ENCODE measurements around the gene SNTG2. TPM values are rescaled to one million over a fixed set of nuclear protein-coding genes. Genes with fewer than 3 reads are reported as not detected.

Gene SNTG2
- total RNA-seq, 2 experiments from 2014 or later, result 0.25 to 0.57 TPM

DNA sequence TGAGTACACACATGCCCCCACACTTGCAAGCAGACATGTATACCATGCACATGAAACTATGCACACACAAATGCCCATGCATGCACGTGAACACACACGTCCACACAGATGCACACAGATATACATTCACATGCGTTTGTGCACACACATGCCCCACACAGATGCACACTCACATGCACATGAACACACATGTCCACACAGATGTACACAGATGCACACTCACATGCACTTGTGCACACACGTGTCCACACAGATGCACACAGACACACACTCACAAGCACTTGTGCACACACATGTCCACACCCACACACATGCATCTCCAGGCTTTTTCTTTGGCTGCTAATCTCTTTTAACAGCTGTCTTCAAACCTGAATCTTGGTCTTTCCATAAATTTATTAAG, 31.1 kb downstream of the SNTG2 start:
- Mint-ChIP-seq H3K36me3 (ENCODE audit: low read depth) (no peaks in the 10 kb centered on the region), H3K27me3 (peaks cover 21% of the 10 kb centered on the region), H3K4me3 (no peak overlapping the region), H3K9me3 (ENCODE audit: low read depth) (no peaks in the 10 kb centered on the region), H3K4me1 (peaks cover 2% of the 10 kb centered on the region), H3K27ac (no peak overlapping the region)
- intact Hi-C loops (cut with DNase I, micrococcal nuclease), result no loop called here
- ChIA-PET CTCF (no interaction called here), POLR2A (no interaction called here)
- no peak for DNase-seq
- ATAC-seq, result no peak

DNA sequence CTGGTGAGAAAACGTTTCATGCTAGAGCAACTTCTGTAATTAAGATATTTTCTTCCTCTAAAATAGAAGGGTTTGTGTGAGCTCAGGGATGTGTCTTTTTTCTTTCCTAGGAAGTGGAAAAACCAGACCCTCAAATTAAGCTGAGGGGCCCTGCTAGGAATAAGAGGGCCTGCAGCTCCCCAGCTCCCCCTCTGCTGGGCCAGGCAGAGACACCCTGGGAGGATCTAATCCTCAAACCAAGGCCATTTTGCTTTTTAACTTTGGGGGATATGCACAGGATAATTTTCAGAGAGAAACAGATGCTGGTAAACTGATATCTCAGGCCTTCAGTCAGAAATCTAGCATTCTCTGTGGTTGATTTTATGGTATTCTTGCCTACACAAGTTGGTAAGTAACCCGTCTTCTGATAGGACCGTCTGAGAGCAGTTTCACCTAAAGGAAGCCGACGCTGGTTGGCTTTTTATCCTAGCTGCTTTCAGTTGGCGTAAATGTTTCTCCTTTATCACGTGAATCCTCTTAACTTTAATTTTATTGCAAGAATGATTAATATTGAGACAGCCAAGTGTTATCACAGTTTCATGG, 34.8 kb downstream of the SNTG2 start:
- no peak overlapping the region for H3K27ac Mint-ChIP-seq
- ChIA-PET POLR2A (no interaction called here), CTCF (interaction anchor here (0.6 to 0.8 kb wide), 4 partner anchors 187 to 782 kb away, joined by 3 read pairs; no protein-coding TSS in a partner anchor)
- no peaks in the 10 kb centered on the region for H3K9me3 Mint-ChIP-seq (ENCODE audit: low read depth)
- no peaks in the 10 kb centered on the region for H3K36me3 Mint-ChIP-seq (ENCODE audit: low read depth)
- intact Hi-C loops (cut with DNase I, micrococcal nuclease), result no loop called here
- H3K4me1 Mint-ChIP-seq, result peaks cover 2% of the 10 kb centered on the region
- ATAC-seq, result no peak
- peaks cover 15% of the 10 kb centered on the region for H3K27me3 Mint-ChIP-seq
- H3K4me3 Mint-ChIP-seq, result no peak overlapping the region
- DNase-seq, result no peak

DNA sequence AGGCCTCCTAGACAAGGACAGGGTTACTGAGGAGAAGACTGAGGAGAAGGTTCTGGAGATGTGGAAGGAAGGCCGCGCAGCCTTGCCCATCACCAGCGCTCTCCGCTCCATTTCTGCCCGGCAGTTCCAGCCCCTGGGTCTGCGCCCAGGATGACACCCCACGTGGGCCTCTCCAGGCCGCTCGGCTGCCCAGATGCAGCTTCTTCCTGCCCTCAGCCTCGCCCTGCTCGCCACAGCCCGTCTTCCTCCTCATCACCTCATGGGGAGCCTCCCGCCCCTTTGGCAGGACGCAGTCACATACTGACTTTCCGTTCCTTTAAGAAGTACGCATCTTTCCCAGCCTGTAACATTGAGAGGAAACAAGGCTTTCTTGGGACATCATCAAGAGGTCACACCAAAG, 37.1 kb downstream of the SNTG2 start:
- ChIA-PET POLR2A (no interaction called here), CTCF (no interaction called here)
- H3K9me3 Mint-ChIP-seq (ENCODE audit: low read depth), result no peaks in the 10 kb centered on the region
- no peak for ATAC-seq
- no peak overlapping the region for H3K4me3 Mint-ChIP-seq
- peaks cover 12% of the 10 kb centered on the region for H3K27me3 Mint-ChIP-seq
- no peak overlapping the region for H3K27ac Mint-ChIP-seq
- peaks cover 2% of the 10 kb centered on the region for H3K4me1 Mint-ChIP-seq
- no peak for DNase-seq
- H3K36me3 Mint-ChIP-seq (ENCODE audit: low read depth), result no peaks in the 10 kb centered on the region
- intact Hi-C loops (cut with DNase I, micrococcal nuclease), result no loop called here

DNA sequence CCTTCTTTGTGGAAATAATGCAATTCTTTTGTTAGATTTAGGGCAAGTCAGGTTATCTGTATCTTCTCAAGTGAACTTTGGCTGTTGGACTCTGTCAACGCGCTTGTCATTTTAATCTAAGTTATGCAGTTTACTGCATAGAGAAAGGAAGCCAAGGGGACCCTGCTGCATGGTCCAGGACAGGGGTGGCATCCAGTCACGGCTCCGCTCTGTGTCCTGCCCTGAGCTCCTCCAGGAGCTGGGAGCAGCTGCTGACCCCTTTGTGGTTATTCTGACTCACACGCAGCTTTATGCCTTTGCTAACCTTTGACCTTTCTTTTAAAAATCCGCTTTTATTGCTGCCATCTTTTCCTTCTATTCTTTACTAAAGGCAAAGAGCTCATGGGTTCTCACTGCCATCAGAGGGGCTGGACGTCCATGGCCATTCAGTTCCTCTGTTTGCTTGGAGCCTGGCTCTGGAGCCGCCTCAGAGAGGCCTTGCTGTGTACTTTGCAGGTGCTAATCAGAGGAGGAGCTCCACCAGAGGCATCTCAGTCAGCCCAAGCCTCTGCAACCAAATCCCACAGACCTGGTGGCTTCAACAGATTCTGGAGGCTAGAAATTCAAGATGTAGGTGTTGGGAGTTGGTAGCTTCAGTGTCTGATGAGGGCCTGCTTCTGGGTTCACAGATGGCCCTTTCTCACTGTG, 39.3 kb downstream of the SNTG2 start:
- no peaks in the 10 kb centered on the region for H3K9me3 Mint-ChIP-seq (ENCODE audit: low read depth)
- no peaks in the 10 kb centered on the region for H3K27me3 Mint-ChIP-seq

DNA sequence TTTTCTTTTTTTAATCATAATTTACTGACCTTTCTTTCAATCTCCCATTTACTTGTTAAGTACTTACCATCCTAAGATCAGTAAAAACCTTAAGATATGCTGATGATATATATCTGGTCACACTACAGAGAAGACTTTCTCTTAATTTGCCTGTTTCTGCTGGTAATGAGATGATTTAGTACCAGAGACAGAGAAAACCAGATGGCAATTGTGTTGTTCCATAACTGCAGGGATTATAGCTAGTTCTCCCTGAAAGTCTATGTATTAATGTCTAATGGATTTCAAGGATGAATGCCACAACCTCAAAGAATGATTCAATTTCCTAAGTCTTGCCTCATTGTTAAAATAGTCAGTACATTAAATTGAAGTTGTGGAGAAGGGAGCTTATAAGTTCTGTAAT, 40.3 kb downstream of the SNTG2 start:
- H3K9me3 Mint-ChIP-seq (ENCODE audit: low read depth), result no peaks in the 10 kb centered on the region
- H3K36me3 Mint-ChIP-seq (ENCODE audit: low read depth), result no peaks in the 10 kb centered on the region
- CTCF ChIA-PET, result no interaction called here
- no peak for DNase-seq
- POLR2A ChIA-PET, result no interaction called here
- no peaks in the 10 kb centered on the region for H3K4me1 Mint-ChIP-seq
- no peak for ATAC-seq
- H3K4me3 Mint-ChIP-seq, result no peak overlapping the region
- H3K27me3 Mint-ChIP-seq, result peaks cover 2% of the 10 kb centered on the region
- intact Hi-C loops (cut with DNase I, micrococcal nuclease), result no loop called here
- H3K27ac Mint-ChIP-seq, result no peak overlapping the region

More for the DNA sequence above, 39.3 kb downstream of the SNTG2 start:
- no peaks in the 10 kb centered on the region for H3K36me3 Mint-ChIP-seq (ENCODE audit: low read depth)
- ChIA-PET POLR2A (no interaction called here), CTCF (no interaction called here)
- H3K4me1 Mint-ChIP-seq, result peaks cover 2% of the 10 kb centered on the region
- no peak overlapping the region for H3K4me3 Mint-ChIP-seq
- ATAC-seq (no peak), DNase-seq (no peak)
- intact Hi-C loops (cut with DNase I, micrococcal nuclease), result no loop called here
- no peak overlapping the region for H3K27ac Mint-ChIP-seq

DNA sequence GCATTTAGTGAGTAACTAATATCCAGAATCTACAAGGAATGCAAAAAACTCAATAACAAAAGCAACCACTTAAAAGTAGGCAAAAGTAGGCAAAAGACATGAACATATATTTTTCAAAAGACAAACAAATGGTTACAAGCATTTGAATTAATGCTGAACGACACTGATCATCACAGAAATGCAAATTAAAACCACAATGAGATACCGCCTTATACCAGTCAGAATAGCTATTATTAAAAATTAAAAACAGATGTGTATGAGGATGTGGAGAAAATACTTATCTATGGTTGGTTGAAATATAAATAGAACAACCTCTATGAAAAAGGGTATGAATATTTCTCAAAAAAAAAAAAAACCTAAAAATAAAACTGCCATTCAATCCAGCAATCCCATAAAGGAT, 51.7 kb downstream of the SNTG2 start:
- intact Hi-C loops (cut with DNase I, micrococcal nuclease), result no loop called here
- no peak overlapping the region for H3K27ac Mint-ChIP-seq
- no peaks in the 10 kb centered on the region for H3K4me1 Mint-ChIP-seq
- DNase-seq (no peak), ATAC-seq (no peak)
- ChIA-PET POLR2A (no interaction called here), CTCF (no interaction called here)
- H3K27me3 Mint-ChIP-seq, result peaks cover 17% of the 10 kb centered on the region
- H3K4me3 Mint-ChIP-seq, result no peak overlapping the region
- H3K36me3 Mint-ChIP-seq (ENCODE audit: low read depth), result peaks cover 2% of the 10 kb centered on the region
- H3K9me3 Mint-ChIP-seq (ENCODE audit: low read depth), result peaks cover 7% of the 10 kb centered on the region

DNA sequence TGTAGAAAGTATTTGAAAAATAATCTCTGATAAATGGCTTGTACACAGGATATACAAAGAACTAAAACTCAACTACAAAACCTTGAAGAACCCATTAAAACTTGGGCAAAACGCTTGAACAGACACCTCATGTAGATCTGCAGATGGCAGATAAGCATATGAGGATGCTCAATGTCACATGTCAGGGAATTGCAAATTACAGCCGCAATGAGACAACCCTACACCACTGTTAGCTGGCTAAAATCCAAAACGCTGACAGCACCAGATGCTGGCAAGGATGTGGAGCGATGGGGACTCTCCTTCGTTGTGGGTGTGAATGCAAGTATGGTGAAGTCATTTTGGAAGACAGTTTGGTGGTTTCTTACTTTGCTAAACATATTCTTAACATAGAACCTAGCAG, 53.7 kb downstream of the SNTG2 start:
- ATAC-seq (no peak), DNase-seq (no peak)
- CTCF ChIA-PET, result no interaction called here
- peaks cover 7% of the 10 kb centered on the region for H3K27me3 Mint-ChIP-seq
- POLR2A ChIA-PET, result no interaction called here
- intact Hi-C loops (cut with DNase I, micrococcal nuclease), result no loop called here
- H3K9me3 Mint-ChIP-seq (ENCODE audit: low read depth), result no peaks in the 10 kb centered on the region
- no peak overlapping the region for H3K27ac Mint-ChIP-seq
- no peaks in the 10 kb centered on the region for H3K36me3 Mint-ChIP-seq (ENCODE audit: low read depth)
- no peaks in the 10 kb centered on the region for H3K4me1 Mint-ChIP-seq
- H3K4me3 Mint-ChIP-seq, result no peak overlapping the region

DNA sequence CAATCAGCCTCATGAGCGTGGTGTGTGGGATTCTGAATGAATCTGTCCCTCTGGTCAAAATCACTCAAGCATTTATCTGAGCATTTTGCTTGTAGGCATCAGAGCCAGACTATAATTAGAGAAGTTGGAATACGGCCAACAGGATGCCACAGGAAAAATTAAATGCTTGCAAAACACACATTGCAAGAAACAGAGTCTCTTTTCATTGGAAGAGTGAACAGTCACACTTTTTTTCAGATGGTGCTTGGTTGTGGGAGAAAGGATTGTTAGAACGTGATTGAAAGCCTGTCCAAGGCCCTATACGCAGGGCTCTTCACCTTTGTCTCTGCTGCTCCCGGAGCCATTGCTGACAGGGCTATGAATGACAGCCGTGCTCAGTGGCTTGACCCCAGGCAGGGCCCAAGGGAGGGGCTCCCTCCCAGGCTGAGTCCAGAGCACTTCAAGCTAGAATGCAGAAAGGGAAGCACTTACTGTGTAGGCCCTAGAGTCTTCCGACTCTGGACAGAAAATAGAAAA, 59.8 kb downstream of the SNTG2 start:
- Mint-ChIP-seq H3K27ac (no peak overlapping the region), H3K4me1 (no peaks in the 10 kb centered on the region), H3K36me3 (ENCODE audit: low read depth) (no peaks in the 10 kb centered on the region), H3K9me3 (ENCODE audit: low read depth) (no peaks in the 10 kb centered on the region), H3K4me3 (no peak overlapping the region), H3K27me3 (peaks cover 14% of the 10 kb centered on the region)
- POLR2A ChIA-PET, result no interaction called here
- ATAC-seq (no peak), DNase-seq (no peak)
- CTCF ChIA-PET, result no interaction called here
- intact Hi-C loops (cut with DNase I, micrococcal nuclease), result no loop called here

DNA sequence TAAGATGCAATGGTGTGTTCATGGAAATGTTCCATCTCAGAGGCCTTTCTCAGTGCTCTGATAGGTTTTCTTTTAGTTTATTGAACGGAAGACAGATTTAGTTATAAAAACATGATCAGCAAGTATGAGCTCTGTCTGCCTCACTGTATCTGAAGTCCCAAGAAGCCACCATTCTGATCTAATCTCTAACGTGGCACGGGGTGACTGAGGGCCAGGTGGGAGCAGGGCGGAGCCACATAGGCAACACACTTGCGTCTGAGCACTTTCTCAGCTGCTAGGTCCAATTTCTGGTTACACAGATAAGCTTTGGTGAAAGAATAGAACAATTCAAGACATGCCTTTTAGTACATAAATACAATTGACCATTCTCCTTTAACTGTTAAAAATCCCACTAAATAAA, 60.4 kb downstream of the SNTG2 start:
- intact Hi-C loops (cut with DNase I, micrococcal nuclease), result no loop called here

DNA sequence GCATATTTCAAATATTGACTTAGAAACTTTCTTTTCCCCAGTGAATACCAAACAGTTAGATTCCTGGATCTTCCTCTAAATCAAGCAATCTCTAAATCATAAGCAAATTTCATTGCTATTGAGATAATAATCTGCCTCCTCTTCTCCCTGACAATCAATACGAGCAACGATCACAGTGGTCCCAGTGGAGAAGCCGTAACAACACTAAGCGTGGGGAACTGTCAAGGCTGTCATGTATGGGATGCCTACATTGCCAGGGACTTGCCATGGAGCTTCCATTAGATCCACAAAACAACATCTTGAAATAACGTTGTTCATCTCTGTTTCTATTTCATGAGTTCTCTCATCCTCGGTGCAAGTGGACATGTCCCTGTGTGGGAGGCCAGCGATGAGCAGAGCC, 61.3 kb downstream of the SNTG2 start:
- no peak overlapping the region for H3K27ac Mint-ChIP-seq
- POLR2A ChIA-PET, result no interaction called here
- H3K4me1 Mint-ChIP-seq, result no peaks in the 10 kb centered on the region
- no peak overlapping the region for H3K4me3 Mint-ChIP-seq
- H3K9me3 Mint-ChIP-seq (ENCODE audit: low read depth), result no peaks in the 10 kb centered on the region
- DNase-seq (no peak), ATAC-seq (no peak)
- H3K27me3 Mint-ChIP-seq, result peaks cover 14% of the 10 kb centered on the region
- CTCF ChIA-PET, result no interaction called here
- intact Hi-C loops (cut with DNase I, micrococcal nuclease), result no loop called here
- no peaks in the 10 kb centered on the region for H3K36me3 Mint-ChIP-seq (ENCODE audit: low read depth)

More for the DNA sequence above, 60.4 kb downstream of the SNTG2 start:
- POLR2A ChIA-PET, result no interaction called here
- H3K4me1 Mint-ChIP-seq, result no peaks in the 10 kb centered on the region
- no peaks in the 10 kb centered on the region for H3K9me3 Mint-ChIP-seq (ENCODE audit: low read depth)
- ATAC-seq, result no peak
- CTCF ChIA-PET, result no interaction called here
- H3K27me3 Mint-ChIP-seq, result peaks cover 14% of the 10 kb centered on the region
- H3K4me3 Mint-ChIP-seq, result no peak overlapping the region
- no peak overlapping the region for H3K27ac Mint-ChIP-seq
- H3K36me3 Mint-ChIP-seq (ENCODE audit: low read depth), result no peaks in the 10 kb centered on the region
- DNase-seq, result no peak

DNA sequence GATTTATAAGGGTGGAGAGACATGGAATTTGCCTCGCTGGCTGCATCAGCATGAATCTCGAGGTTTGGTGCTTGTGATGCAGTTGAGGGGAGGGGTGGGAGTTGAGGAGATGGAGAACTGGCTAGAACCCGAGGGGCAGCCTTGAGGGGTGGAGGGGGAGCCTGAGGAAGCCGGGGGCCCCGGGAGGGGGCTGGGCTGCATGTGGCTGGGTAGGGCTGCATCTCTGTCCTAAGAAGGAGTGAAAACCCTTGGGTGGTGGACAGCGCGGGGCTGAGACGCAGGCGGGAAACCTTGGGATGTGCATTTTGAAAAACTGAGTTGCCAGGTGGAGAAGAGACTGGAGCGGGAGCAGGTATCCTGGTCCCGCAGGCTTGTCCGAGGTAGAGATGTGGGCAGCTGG, 64.2 kb downstream of the SNTG2 start:
- no peak for DNase-seq
- ATAC-seq, result no peak
- Mint-ChIP-seq H3K4me1 (no peaks in the 10 kb centered on the region), H3K27ac (no peak overlapping the region), H3K4me3 (no peak overlapping the region), H3K36me3 (ENCODE audit: low read depth) (no peaks in the 10 kb centered on the region), H3K9me3 (ENCODE audit: low read depth) (no peaks in the 10 kb centered on the region), H3K27me3 (peaks cover 10% of the 10 kb centered on the region)
- intact Hi-C loops (cut with DNase I, micrococcal nuclease), result loop anchor here in 1 of 2 experiments (1.0 kb wide), 1 partner anchor 8 kb away; no protein-coding TSS in a partner anchor
- ChIA-PET CTCF (no interaction called here), POLR2A (no interaction called here)

DNA sequence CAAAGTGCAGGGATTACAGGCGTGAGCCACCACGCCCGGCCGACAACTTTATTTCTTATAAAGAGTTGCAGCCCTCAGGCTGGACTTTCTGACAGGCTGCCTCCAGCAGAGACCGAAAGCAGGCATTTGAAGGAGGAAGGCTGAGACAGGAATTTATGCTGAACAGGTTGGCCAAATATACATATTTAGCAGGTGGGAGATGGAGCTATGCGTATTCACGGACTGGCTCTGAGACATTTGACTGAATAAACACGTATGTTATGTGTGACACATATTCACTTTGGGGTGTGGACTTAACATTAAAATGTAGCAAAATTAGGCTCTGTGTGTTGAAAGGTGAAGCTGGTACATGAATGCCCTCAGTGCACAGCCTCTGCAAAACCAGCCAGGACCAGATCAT, 65.9 kb downstream of the SNTG2 start:
- Mint-ChIP-seq H3K27me3 (peaks cover 6% of the 10 kb centered on the region), H3K9me3 (ENCODE audit: low read depth) (no peaks in the 10 kb centered on the region), H3K27ac (no peak overlapping the region), H3K4me3 (no peak overlapping the region), H3K4me1 (no peaks in the 10 kb centered on the region), H3K36me3 (ENCODE audit: low read depth) (no peaks in the 10 kb centered on the region)
- ChIA-PET POLR2A (no interaction called here), CTCF (no interaction called here)
- DNase-seq (no peak), ATAC-seq (no peak)
- intact Hi-C loops (cut with DNase I, micrococcal nuclease), result no loop called here

Data from activated CD4-positive, alpha-beta T cell treated with anti-CD3 and anti-CD28 coated beads for 36 hours (primary cell).